ENCODE data around the gene PTPRT.

The PTPRT gene

GRCh38 chr20:42164121-42164890 lies 1025.4 kb downstream of the PTPRT start:
- TF ChIP-seq, protein P1, sequence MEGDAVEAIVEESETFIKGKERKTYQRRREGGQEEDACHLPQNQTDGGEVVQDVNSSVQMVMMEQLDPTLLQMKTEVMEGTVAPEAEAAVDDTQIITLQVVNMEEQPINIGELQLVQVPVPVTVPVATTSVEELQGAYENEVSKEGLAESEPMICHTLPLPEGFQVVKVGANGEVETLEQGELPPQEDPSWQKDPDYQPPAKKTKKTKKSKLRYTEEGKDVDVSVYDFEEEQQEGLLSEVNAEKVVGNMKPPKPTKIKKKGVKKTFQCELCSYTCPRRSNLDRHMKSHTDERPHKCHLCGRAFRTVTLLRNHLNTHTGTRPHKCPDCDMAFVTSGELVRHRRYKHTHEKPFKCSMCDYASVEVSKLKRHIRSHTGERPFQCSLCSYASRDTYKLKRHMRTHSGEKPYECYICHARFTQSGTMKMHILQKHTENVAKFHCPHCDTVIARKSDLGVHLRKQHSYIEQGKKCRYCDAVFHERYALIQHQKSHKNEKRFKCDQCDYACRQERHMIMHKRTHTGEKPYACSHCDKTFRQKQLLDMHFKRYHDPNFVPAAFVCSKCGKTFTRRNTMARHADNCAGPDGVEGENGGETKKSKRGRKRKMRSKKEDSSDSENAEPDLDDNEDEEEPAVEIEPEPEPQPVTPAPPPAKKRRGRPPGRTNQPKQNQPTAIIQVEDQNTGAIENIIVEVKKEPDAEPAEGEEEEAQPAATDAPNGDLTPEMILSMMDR (conservative IDR thresholded peaks at IDR 0.05; ENCODE audit: low read length) = no peak
- DNase-seq (ENCODE audit: low read depth) = no peak
- H3K4me3 ChIP-seq (ENCODE audit: low read length) = no peak overlapping the region

GRCh38 chr20:42161228-42161829 lies 1028.4 kb downstream of the PTPRT start:
- DNase-seq (ENCODE audit: low read depth) = no peak
- H3K4me3 ChIP-seq (ENCODE audit: low read length) = no peak overlapping the region
- TF ChIP-seq, protein P1 (conservative IDR thresholded peaks at IDR 0.05; ENCODE audit: low read length) = no peak

GRCh38 chr20:42159808-42160207 lies 1029.9 kb downstream of the PTPRT start:
- DNase-seq (ENCODE audit: low read depth) = no peak
- no peak overlapping the region for H3K4me3 ChIP-seq (ENCODE audit: low read length)
- TF ChIP-seq, protein P1 (conservative IDR thresholded peaks at IDR 0.05; ENCODE audit: low read length) = no peak

DNA sequence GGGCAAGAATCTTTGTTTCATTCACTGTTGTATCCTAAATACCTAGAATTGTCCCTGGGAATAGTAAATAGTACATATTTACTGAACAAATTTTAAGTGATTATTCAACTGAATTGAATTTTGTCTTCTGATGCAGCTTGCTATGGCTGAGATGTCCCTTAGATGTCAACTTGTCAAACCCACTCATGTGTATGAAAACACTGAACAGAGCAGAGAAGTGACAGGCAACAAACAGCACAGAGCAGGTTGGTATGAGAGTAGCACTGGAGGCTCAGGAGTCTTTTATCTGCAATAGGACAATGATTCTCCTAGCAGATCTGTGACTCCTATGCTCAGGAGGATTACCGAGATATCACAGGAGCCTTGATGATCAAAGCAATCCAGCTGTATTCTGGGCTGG lies 1031.4 kb downstream of the PTPRT start:
- H3K4me3 ChIP-seq (ENCODE audit: low read length) = no peak overlapping the region
- DNase-seq (ENCODE audit: low read depth) = no peak
- TF ChIP-seq, protein P1 (conservative IDR thresholded peaks at IDR 0.05; ENCODE audit: low read length) = no peak

GRCh38 chr20:42155586-42155985 lies 1034.1 kb downstream of the PTPRT start:
- no peak overlapping the region for H3K4me3 ChIP-seq (ENCODE audit: low read length)
- TF ChIP-seq, protein P1 (conservative IDR thresholded peaks at IDR 0.05; ENCODE audit: low read length) = no peak
- no peak for DNase-seq (ENCODE audit: low read depth)

- TF ChIP-seq, protein P1 (conservative IDR thresholded peaks at IDR 0.05; ENCODE audit: low read length) = no peak
- H3K4me3 ChIP-seq (ENCODE audit: low read length) = no peak overlapping the region
- no peak for DNase-seq (ENCODE audit: low read depth)
Measured at GRCh38 chr20:42152575-42152974, 1037.1 kb downstream of the PTPRT start.

GRCh38 chr20:42150230-42150629 lies 1039.5 kb downstream of the PTPRT start:
- TF ChIP-seq, protein P1 (conservative IDR thresholded peaks at IDR 0.05; ENCODE audit: low read length) = no peak
- no peak for DNase-seq (ENCODE audit: low read depth)
- H3K4me3 ChIP-seq (ENCODE audit: low read length) = no peak overlapping the region

Measured in AG10803 (cell line).